Measurements from ENCODE around the gene LIX1.
"Not testable (repeated sequence)": the region's sequence is repeated elsewhere in the genome, so short reads cannot be mapped to it uniquely, and the experiment has no call there.

The LIX1 gene

GRCh38 chr5:97141031-97141430 lies 1.4 kb downstream of the LIX1 start:
- DNase-seq = no peak

GRCh38 chr5:97140250-97140649 lies 2.2 kb downstream of the LIX1 start:
- not testable (repeated sequence) for DNase-seq

- DNase-seq = no peak
These were observed 5.9 kb downstream of the LIX1 start for GRCh38 chr5:97136475-97136874.

DNA sequence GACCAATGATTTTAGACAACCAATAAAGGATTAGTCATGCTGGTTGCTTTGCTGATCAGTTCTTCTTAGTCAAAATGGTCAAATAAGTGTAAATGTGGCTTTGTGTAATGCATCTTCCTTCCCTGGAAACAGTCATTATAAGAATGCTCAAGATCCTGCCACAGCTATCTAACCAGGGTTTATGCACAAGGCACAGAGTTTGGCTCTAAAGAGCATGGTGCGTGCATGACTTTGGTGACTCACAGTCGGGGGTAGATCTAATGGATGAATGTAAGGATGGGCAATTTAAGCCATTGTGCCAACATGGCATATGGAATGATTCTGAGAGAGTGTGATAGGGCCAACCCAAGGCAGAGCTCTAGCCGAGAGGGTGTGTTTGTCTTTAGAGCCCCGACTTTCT lies 6.5 kb downstream of the LIX1 start:
- DNase-seq = no peak

GRCh38 chr5:97134634-97135033 lies 7.8 kb downstream of the LIX1 start:
- DNase-seq = no peak

GRCh38 chr5:97133101-97133500 lies 9.3 kb downstream of the LIX1 start:
- DNase-seq = no peak

GRCh38 chr5:97131921-97132320 lies 10.5 kb downstream of the LIX1 start:
- no peak for DNase-seq

DNA sequence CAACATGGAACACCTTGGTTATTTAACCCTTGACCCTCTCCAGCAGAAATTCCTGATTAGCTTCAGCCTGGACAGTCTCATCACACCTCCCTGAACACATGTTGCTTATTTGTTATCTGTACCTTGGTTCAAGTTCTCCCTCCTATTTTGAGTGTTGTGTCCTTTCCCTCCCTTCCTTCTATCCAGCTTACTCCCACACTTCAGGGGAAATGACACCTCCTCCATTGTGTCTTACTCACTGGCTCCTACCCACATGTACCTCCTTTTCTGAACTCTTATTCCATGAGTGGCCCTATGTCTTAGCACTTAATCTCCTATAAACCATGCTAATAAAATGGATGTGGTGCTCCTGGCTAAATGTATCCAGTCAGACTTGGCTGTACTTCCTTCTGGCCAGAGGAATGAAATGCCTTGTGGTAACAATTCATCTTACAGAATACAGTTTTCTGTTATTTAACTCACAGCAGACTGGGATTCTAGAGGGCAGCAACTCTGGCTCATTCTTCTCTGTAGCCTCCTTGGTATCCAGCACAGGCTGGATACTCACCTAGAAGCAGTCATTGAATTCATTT lies 11.2 kb downstream of the LIX1 start:
- no peak for DNase-seq

DNA sequence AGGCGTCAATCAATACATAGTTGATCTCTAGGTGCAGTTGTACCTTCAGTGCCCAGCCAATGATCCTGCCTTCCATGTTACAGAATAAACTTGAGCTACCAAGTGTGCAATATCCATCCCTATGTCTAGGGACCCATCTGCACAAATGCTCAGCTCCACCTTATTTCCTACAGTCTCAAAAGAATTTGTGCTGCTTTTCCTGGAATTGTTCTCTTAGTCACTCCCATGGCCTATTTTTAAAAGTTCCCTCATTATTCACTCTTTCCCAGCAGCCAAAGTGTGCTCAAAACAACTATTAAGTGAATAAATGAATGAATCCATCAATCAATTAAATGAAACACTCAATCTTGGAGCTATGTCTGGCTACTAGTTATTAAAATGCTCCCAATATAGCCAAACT lies 14.7 kb downstream of the LIX1 start:
- no peak for DNase-seq

GRCh38 chr5:97125125-97125683 lies 17.2 kb downstream of the LIX1 start:
- no peak for DNase-seq

DNA sequence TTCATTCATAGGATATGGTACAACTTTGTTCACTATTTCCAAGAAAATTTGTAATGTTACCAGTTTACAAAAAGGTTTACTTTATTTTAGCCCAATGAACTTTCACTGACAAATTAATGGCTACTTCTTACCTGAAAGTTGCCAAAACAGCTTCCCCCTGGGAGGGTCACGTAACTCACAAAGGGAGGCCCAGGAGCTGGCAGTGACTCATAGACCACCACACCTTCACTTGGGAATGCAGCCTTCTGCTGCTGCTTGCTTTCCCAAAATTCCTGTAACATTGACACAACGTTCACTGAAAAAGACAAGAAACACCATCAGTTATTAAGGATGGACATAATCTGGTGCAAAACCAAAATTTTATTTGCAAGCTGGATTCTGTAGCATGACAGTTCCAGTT lies 18.1 kb downstream of the LIX1 start:
- DNase-seq = no peak

- no peak for DNase-seq
These were observed 20.6 kb downstream of the LIX1 start for GRCh38 chr5:97121848-97122247.

DNA sequence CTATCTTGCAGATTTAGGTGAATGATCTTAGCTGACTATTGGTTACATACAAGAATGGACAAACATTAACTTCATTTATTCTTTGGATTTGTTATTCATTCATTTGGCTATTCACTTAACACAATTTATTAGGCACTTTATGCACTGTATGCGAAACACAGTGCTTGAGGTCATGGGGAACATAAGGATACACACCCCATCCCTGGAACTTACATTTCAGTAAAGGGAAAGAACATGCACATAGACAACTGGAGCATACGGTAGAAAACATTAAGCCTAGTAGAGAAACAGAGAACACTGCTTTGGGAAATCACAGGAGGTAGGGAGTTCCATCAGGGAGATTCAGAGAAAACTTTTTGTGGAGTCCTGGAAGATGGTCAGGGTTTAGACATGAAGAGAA lies 22.2 kb downstream of the LIX1 start:
- DNase-seq = no peak

DNA sequence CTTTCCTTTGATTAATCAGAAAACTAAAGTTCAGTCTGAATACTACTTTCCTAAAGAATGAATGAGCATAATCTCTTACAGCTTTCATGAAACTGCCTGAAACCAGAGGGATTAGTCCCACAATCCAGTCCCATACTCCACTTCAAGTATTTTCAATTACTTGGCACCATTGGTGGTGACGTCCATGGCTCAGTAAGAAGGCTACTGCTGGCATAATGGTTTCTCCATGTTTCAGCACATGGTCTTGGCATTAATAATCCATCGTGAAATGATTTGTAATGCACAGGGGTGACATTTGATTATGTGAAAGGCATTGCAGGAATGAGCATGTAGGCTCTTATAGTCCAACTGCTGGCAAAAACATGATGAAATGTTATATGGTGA lies 23.4 kb downstream of the LIX1 start:
- DNase-seq = no peak

DNA sequence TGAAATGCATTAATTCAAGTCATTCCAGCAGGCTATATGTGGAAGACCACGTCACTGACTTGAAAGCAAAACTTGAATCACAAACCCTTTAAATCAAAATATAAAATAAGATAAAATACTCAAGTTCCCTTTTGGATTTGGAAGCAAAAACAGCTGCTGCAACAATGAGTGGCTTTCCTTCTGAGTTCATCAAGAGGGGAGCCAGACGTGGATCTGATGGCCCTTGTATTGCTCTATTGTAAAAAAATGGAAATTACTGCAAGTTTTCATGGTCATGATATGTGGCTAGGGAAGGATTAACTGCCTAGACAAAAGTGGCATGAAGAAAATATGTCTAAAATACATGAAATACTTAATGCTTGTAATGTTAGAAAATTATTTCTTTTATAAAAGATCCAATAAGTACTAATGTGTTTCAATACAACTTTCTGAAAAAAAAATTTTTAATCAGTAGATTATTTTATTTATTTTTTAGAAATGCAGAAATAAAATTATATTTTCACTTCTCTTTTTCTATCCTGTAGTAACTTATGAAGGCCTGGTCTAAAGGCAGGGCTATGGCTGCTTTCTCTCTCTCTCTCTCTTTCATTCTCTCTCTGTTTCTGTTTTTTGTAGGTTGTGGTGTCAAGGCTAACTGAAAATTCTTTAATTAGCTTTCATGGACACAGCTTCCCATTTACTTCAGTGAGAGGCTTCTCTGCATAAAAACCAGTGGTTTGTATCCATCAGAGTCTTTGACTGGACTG lies 24.0 kb downstream of the LIX1 start:
- no peak for DNase-seq

- DNase-seq = no peak
These were observed 26.5 kb downstream of the LIX1 start for GRCh38 chr5:97115932-97116331.

DNA sequence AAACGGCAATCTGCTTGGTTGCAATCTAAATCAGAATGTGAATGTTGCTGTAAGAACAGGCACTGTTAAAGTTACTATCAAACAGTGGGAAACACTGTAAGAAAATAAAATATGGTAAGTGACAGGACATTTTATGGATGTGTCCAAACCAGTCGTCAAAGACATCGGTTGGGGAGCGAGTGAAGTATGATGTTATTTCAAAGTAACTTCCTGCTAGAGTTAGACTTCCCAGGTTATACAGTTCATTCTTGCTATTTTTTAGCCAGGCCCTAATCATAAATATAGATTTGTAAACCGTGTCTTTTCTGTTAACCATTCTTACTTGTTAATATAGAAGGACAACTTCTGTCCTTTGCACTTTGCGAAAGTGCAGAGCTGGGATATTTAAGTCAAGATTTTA lies 30.2 kb downstream of the LIX1 start:
- no peak for DNase-seq

DNA sequence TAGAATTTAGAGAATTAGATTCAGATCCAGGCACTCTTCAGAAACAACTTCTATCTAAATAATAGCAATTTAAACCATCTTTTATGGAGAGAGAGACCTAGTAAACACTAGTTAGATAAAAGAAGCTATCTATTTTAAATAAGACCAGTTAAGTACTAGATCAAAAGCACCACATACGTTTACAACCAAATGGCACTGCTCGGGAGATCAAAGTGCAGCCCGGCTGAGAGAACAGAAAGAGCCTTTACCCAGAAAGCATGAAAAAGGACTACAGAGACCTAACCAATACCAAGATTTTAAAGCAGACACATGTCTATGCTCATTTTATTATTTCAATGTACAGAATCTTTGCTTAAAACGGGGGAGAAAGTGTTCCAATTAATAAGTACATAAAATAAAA lies 30.8 kb downstream of the LIX1 start:
- DNase-seq = no peak

DNA sequence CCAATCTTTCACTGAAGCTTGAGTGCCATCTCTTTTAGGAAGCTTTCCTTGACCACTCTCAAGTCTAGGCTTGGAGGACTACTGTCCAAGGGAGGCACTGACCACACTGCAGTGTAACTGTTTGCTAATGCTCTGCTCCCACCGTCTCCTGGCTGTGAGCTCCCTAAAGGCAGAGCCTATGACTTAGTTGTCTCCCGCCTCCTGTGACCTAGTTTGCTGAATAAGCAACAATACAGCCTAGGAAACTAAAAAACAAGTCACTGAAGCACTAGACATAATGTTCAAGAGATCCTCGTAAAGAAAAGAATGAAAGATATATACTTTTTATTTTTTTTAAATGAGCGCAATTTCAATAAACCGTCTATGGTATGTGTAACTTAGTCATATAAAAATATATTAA lies 31.4 kb downstream of the LIX1 start:
- DNase-seq = no peak

DNA sequence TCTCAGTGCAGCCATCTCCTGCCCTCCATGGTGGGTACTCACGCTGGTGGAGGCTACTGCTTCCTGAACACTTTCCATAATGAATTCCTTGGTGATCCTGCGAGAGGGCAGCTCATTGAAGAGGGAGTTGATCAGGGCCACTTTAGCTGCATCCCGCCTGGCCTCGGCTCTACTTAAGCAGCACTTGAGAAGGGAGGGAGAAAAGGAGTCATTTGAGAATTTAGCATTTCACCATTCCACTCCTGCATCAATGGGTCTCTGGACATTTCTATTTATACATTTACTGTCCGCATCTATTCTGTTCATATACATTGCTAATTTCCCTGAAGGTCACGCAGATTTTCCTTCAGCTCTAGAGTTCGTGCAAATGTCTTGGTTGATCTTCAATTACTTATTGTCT lies 35.1 kb downstream of the LIX1 start:
- DNase-seq = no peak

- no peak for DNase-seq
These were observed 36.2 kb downstream of the LIX1 start for GRCh38 chr5:97106216-97106581.

DNA sequence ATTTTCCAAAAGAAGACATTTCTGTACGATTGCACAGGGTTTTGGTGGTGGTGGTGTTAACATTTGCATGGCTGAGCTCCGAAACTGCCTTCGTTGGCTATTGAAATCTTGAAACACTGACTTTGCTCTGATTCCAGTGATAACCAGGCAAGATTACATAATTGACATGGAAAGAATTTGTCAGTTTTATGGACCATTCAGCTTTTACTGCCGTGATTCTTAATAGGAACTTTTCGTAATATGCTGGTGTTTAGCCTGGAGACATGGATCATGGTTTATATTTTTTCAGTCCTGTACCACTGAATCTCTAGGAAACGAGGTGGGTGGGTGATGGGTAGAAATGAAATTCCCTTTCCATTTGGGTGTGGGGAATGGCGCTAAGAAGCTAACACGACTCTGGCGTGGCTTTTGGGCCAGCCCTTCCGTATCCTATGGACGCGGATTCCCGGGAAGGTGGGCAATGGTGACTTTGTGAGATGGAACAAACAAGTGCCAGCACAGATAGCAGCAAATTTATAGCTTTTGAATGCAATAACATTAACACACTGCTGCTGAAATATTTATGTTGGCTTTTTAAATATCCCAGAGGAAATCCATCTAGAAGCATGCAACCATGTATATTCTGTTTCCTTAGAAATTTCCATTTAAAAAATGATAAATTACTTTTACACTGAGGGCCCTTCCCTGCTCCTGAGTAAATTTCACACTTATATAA lies 36.8 kb downstream of the LIX1 start:
- DNase-seq = no peak

GRCh38 chr5:97102010-97102470 lies 40.4 kb downstream of the LIX1 start:
- DNase-seq = peak; percentile 73

All from COR-L47 (cell line).